Activated CD8-positive, alpha-beta T cell treated with anti-CD3 and anti-CD28 coated beads, Interleukin-2, amount 10 ng/mL, durations not matched to agents 7 days and 5 days (primary cell): ENCODE results near the gene MZT2B. TPM values are rescaled to one million over a fixed set of nuclear protein-coding genes. Genes with fewer than 3 reads are reported as not detected.
"Not testable (repeated sequence)": the region's sequence is repeated elsewhere in the genome, so short reads cannot be mapped to it uniquely, and the experiment has no call there.

Experiments
- ATAC-seq: fragments of 150-1000 bp; cut with Tn5 transposase; one replicate; pipeline ENCODE4 v1.10.0; 2021; ENCODE audit warnings: moderate library complexity
- CTCF ChIA-PET: fragments of 350-600 bp; sonication (Branson Sonifier 250); formaldehyde crosslinking; loops from one replicate; lab custom pipeline; 2021; ENCODE audit warnings: antibody characterized with exemption; lab: Charles Lee
- POLR2A ChIA-PET: fragments of 350-600 bp; sonication (Branson Sonifier 250); formaldehyde crosslinking; loops from one replicate; lab custom pipeline; 2021; ENCODE audit warnings: antibody characterized with exemption; lab: Charles Lee
- DNase-seq: peaks from one replicate; pipeline ENCODE4 v3.0.0-alpha.2; 2020
- H3K27ac Mint-ChIP-seq: one replicate; pipeline ENCODE4 v1.8.0; 2021; ENCODE audit warnings: mild to moderate bottlenecking, mixed read lengths
- H3K27me3 Mint-ChIP-seq: one replicate; pipeline ENCODE4 v1.8.0; 2021; ENCODE audit warnings: low read depth, mixed read lengths
- H3K36me3 Mint-ChIP-seq: one replicate; pipeline ENCODE4 v1.8.0; 2021; ENCODE audit warnings: low read depth, mixed read lengths
- H3K4me1 Mint-ChIP-seq: one replicate; pipeline ENCODE4 v1.8.0; 2021; ENCODE audit warnings: low read depth, mixed read lengths
- H3K4me3 Mint-ChIP-seq: one replicate; pipeline ENCODE4 v1.8.0; 2021; ENCODE audit warnings: mild to moderate bottlenecking, mixed read lengths
- H3K9me3 Mint-ChIP-seq: one replicate; pipeline ENCODE4 v1.8.0; 2022; ENCODE audit warnings: mixed read lengths; ENCODE audit not compliant: insufficient read depth
- total RNA-seq, 2 experiments: library from RNA; stranded (reverse); gene quantifications; one replicate each; pipeline ENCODE4 v1.2.3, GENCODE V29; 2021

MZT2B gene
- 100 to 1,000 TPM; 458 to 486 TPM for total RNA-seq

GRCh38 chr2:130181880-130182682, at the start of gene MZT2B:
Gene MZT2B, plus strand, starts transcription at chr2:130182262. Its CDS starts 21 bp downstream, at chr2:130182283.
- Mint-ChIP-seq H3K36me3 (peaks cover 22% of the 10 kb centered on the region), H3K4me1 (peaks cover 36% of the 10 kb centered on the region), H3K27ac (peak within 1 kb of the TSS; percentile 98), H3K4me3 (peak within 1 kb of the TSS; percentile 93)
- not testable (repeated sequence) for H3K9me3 Mint-ChIP-seq, H3K27me3 Mint-ChIP-seq
- peak; percentile 93 for DNase-seq
- ChIA-PET CTCF (interaction anchor here (0.9 to 2.7 kb wide), 3 partner anchors 11 to 160 kb away, joined by 4 to 17 read pairs (median 5); partner anchors contain the start of gene IMP4), POLR2A (interaction anchor here (0.7 to 2.2 kb wide), 11 partner anchors 11 to 1311 kb away, joined by 3 to 12 read pairs (median 4); partner anchors contain the start of gene IMP4)
- ATAC-seq, result peak; percentile 89

GRCh38 chr2:130135692-130136541, 46.1 kb upstream of the MZT2B start:
- Mint-ChIP-seq H3K4me1 (no peaks in the 10 kb centered on the region), H3K27me3 (peaks cover 10% of the 10 kb centered on the region), H3K27ac (no peak overlapping the region), H3K36me3 (no peaks in the 10 kb centered on the region), H3K9me3 (no peaks in the 10 kb centered on the region), H3K4me3 (no peak overlapping the region)
- DNase-seq, result no peak
- POLR2A ChIA-PET, result no interaction called here
- CTCF ChIA-PET, result no interaction called here
- no peak for ATAC-seq

- H3K36me3 Mint-ChIP-seq, DNase-seq, H3K4me3 Mint-ChIP-seq, ATAC-seq, POLR2A ChIA-PET, CTCF ChIA-PET, H3K4me1 Mint-ChIP-seq, H3K27ac Mint-ChIP-seq, H3K9me3 Mint-ChIP-seq: not testable (repeated sequence)
- peaks cover 10% of the 10 kb centered on the region for H3K27me3 Mint-ChIP-seq
These were observed 45.5 kb upstream of the MZT2B start for GRCh38 chr2:130136546-130136945.

- DNase-seq, POLR2A ChIA-PET, H3K9me3 Mint-ChIP-seq, CTCF ChIA-PET, H3K27me3 Mint-ChIP-seq, H3K27ac Mint-ChIP-seq, H3K4me3 Mint-ChIP-seq, ATAC-seq, H3K36me3 Mint-ChIP-seq, H3K4me1 Mint-ChIP-seq: not testable (repeated sequence)
These were observed 44.9 kb upstream of the MZT2B start for GRCh38 chr2:130137118-130137517.

GRCh38 chr2:130138326-130138725, 43.7 kb upstream of the MZT2B start:
- ATAC-seq, CTCF ChIA-PET, POLR2A ChIA-PET, H3K27me3 Mint-ChIP-seq, H3K27ac Mint-ChIP-seq, H3K9me3 Mint-ChIP-seq, DNase-seq, H3K36me3 Mint-ChIP-seq, H3K4me1 Mint-ChIP-seq, H3K4me3 Mint-ChIP-seq: not testable (repeated sequence)

GRCh38 chr2:130138841-130139251, 43.2 kb upstream of the MZT2B start:
- H3K4me1 Mint-ChIP-seq, H3K27me3 Mint-ChIP-seq, CTCF ChIA-PET, POLR2A ChIA-PET, H3K9me3 Mint-ChIP-seq, H3K4me3 Mint-ChIP-seq, ATAC-seq, DNase-seq, H3K36me3 Mint-ChIP-seq, H3K27ac Mint-ChIP-seq: not testable (repeated sequence)

GRCh38 chr2:130139331-130140280, 42.5 kb upstream of the MZT2B start:
- H3K27ac Mint-ChIP-seq, CTCF ChIA-PET, H3K4me1 Mint-ChIP-seq, DNase-seq, H3K36me3 Mint-ChIP-seq, H3K9me3 Mint-ChIP-seq, H3K27me3 Mint-ChIP-seq, ATAC-seq, POLR2A ChIA-PET, H3K4me3 Mint-ChIP-seq: not testable (repeated sequence)

- POLR2A ChIA-PET, DNase-seq: not testable (repeated sequence)
These were observed 41.5 kb upstream of the MZT2B start for GRCh38 chr2:130140516-130140915.

GRCh38 chr2:130141002-130141401, 41.1 kb upstream of the MZT2B start:
- ATAC-seq, CTCF ChIA-PET, H3K27me3 Mint-ChIP-seq, H3K36me3 Mint-ChIP-seq, H3K27ac Mint-ChIP-seq, POLR2A ChIA-PET, DNase-seq, H3K4me3 Mint-ChIP-seq, H3K9me3 Mint-ChIP-seq: not testable (repeated sequence)
- H3K4me1 Mint-ChIP-seq, result peaks cover 11% of the 10 kb centered on the region

More at GRCh38 chr2:130140516-130140915, 41.5 kb upstream of the MZT2B start:
- CTCF ChIA-PET, H3K9me3 Mint-ChIP-seq, H3K36me3 Mint-ChIP-seq, H3K4me3 Mint-ChIP-seq, ATAC-seq, H3K27me3 Mint-ChIP-seq, H3K27ac Mint-ChIP-seq: not testable (repeated sequence)
- H3K4me1 Mint-ChIP-seq, result peaks cover 11% of the 10 kb centered on the region

- POLR2A ChIA-PET, H3K27ac Mint-ChIP-seq: not testable (repeated sequence)
These were observed 40.3 kb upstream of the MZT2B start for GRCh38 chr2:130141645-130142370.

More at GRCh38 chr2:130141645-130142370, 40.3 kb upstream of the MZT2B start:
- H3K4me3 Mint-ChIP-seq, H3K9me3 Mint-ChIP-seq, H3K36me3 Mint-ChIP-seq, H3K27me3 Mint-ChIP-seq, DNase-seq, CTCF ChIA-PET, ATAC-seq: not testable (repeated sequence)
- H3K4me1 Mint-ChIP-seq, result peaks cover 11% of the 10 kb centered on the region
